Endothelial cell of umbilical vein (primary cell): ENCODE results near the gene HYAL2. TPM values are rescaled to one million over a fixed set of nuclear protein-coding genes. Genes with fewer than 3 reads are reported as not detected.

Experiments used
- BruUV-seq: library from RNA; stranded (reverse); fragments of 400-500 nt; replicated peaks from 2 replicates; lab custom pipeline; 2021; lab: Mats Ljungman, UMichigan
- CTCF ChIA-PET: fragments of 300-600, 350-600 bp; sonication (Branson Sonifier 250); formaldehyde crosslinking; loops from one replicate; lab custom pipeline; 2021; ENCODE audit warnings: antibody characterized with exemption, inconsistent platforms; lab: Charles Lee
- POLR2A ChIA-PET: fragments of 300-600, 350-600 bp; sonication (Branson Sonifier 250); formaldehyde crosslinking; loops from one replicate; lab custom pipeline; 2021; ENCODE audit warnings: antibody characterized with exemption, inconsistent platforms; lab: Charles Lee
- DNase-seq: peaks from one replicate; pipeline ENCODE4 v3.0.0-alpha.2; 2011; ENCODE audit warnings: low read depth, low spot score
- FAIRE-seq: peaks from 2 replicates; lab custom pipeline; 2011; peaks lifted over from hg19 to GRCh38; lab: Jason Lieb, UNC
- H2AFZ ChIP-seq: 2 replicates; pipeline ENCODE4 v1.6.0; 2012; ENCODE audit warnings: low read depth, low read length, control low read depth, inconsistent platforms
- H3K27ac ChIP-seq: 2 replicates; pipeline ENCODE4 v1.5.1; 2011; ENCODE audit warnings: low read depth, mild to moderate bottlenecking, control low read depth, low read length, moderate library complexity; ENCODE audit not compliant: insufficient read depth
- H3K27me3 ChIP-seq, 2 experiments: 2 replicates each; pipeline versions ENCODE4 v1.6.0 to v1.6.1; 2011; ENCODE audit warnings: low read length in 2 of 2, mixed read lengths in 1 of 2; ENCODE audit not compliant: control insufficient read depth in 2 of 2, insufficient read depth in 2 of 2
- H3K36me3 ChIP-seq, 2 experiments: 2 replicates in 1 of 2; 3 replicates in 1 of 2; pipeline ENCODE4 v1.5.1; 2011; ENCODE audit warnings: low read length in 2 of 2, mild to moderate bottlenecking in 1 of 2, moderate library complexity in 1 of 2; ENCODE audit not compliant: control insufficient read depth in 2 of 2, insufficient read depth in 2 of 2; ENCODE audit errors: extremely low read depth in 1 of 2
- H3K4me1 ChIP-seq: 3 replicates; pipeline ENCODE4 v1.5.1; 2011; ENCODE audit warnings: mild to moderate bottlenecking, low read length; ENCODE audit not compliant: control insufficient read depth, insufficient read depth; ENCODE audit errors: extremely low read depth
- H3K4me2 ChIP-seq: 2 replicates; pipeline ENCODE4 v1.6.1; 2011; ENCODE audit warnings: low read length, control low read depth, mixed read lengths; ENCODE audit not compliant: insufficient read depth
- H3K4me3 ChIP-seq, 3 experiments: fragments of 200-600 bp in 1 of 3; sonication (generic), shearing (Covaris generic) in 1 of 3; replicated peaks in 1 of 3; 2 replicates each; pipeline ENCODE4 v1.5.1; 2011 to 2016; ENCODE audit warnings: control low read depth in 3 of 3, low read length in 3 of 3, mild to moderate bottlenecking in 2 of 3, inconsistent platforms in 1 of 3, low read depth in 1 of 3, moderate library complexity in 1 of 3; ENCODE audit not compliant: insufficient read depth in 1 of 3
- H3K79me2 ChIP-seq: 2 replicates; pipeline ENCODE4 v1.6.0; 2012; ENCODE audit warnings: low read length, inconsistent platforms; ENCODE audit not compliant: control insufficient read depth, insufficient read depth
- H3K9ac ChIP-seq: replicated peaks from 2 replicates; pipeline ENCODE3; 2011; ENCODE audit warnings: low read length, control low read depth; ENCODE audit not compliant: insufficient read depth; ENCODE audit errors: extremely low read depth
- H3K9me1 ChIP-seq: replicated peaks from 3 replicates; pipeline ENCODE4 v1.6.0; 2011; ENCODE audit warnings: mild to moderate bottlenecking, low read length; ENCODE audit not compliant: control insufficient read depth, insufficient read depth; ENCODE audit errors: extremely low read depth
- H3K9me3 ChIP-seq: replicated peaks from 2 replicates; pipeline ENCODE4 v1.5.1; 2012; ENCODE audit warnings: low read length, inconsistent platforms; ENCODE audit not compliant: control insufficient read depth, insufficient read depth
- H4K20me1 ChIP-seq: replicated peaks from 2 replicates; pipeline ENCODE3; 2011; ENCODE audit warnings: mild to moderate bottlenecking, low read length; ENCODE audit not compliant: control insufficient read depth, insufficient read depth; ENCODE audit errors: extremely low read depth
- CTCF ChIP-seq, 2 donors: IDR thresholded peaks; 1 replicate in 1 of 2; 2 replicates in 1 of 2; pipeline ENCODE4 v1.5.1; 2011; ENCODE audit warnings: low read length in 2 of 2, mild to moderate bottlenecking in 2 of 2, moderate library complexity in 2 of 2, control low read depth in 1 of 2, inconsistent platforms in 1 of 2, low read depth in 1 of 2; ENCODE audit not compliant: insufficient read depth in 1 of 2; ENCODE audit errors: extremely low read depth in 1 of 2
- EZH2 ChIP-seq: IDR thresholded peaks from 2 replicates; pipeline ENCODE4 v1.6.1; 2012; ENCODE audit warnings: borderline replicate concordance, low read depth, mild to moderate bottlenecking, moderate library complexity, low read length, inconsistent platforms; ENCODE audit not compliant: severe bottlenecking
- FOS ChIP-seq: IDR thresholded peaks from 2 replicates; pipeline ENCODE4 v1.6.1; 2011; ENCODE audit warnings: mild to moderate bottlenecking, low read length, moderate library complexity, borderline replicate concordance; ENCODE audit not compliant: insufficient read depth
- GATA2 ChIP-seq: IDR thresholded peaks from 2 replicates; pipeline ENCODE4 v1.7.0; 2011; ENCODE audit warnings: low read depth, mild to moderate bottlenecking, moderate library complexity, mixed read lengths, low read length; ENCODE audit not compliant: insufficient read length, insufficient read depth
- JUN ChIP-seq: IDR thresholded peaks from 2 replicates; pipeline ENCODE4 v1.6.1; 2011; ENCODE audit warnings: borderline replicate concordance, low read depth; ENCODE audit not compliant: insufficient read length, insufficient read depth
- MAX ChIP-seq: IDR thresholded peaks from 2 replicates; pipeline ENCODE4 v1.6.1; 2011; ENCODE audit not compliant: insufficient read depth, insufficient read length
- MYC ChIP-seq: IDR thresholded peaks from one replicate; pipeline ENCODE4 v1.6.1; 2011; ENCODE audit warnings: mild to moderate bottlenecking, low read depth, low read length
- POLR2A ChIP-seq: IDR thresholded peaks from 2 replicates; pipeline ENCODE4 v1.6.1; 2012; ENCODE audit warnings: low read depth, mild to moderate bottlenecking, control low read depth, low read length
- POLR2AphosphoS5 ChIP-seq: IDR thresholded peaks from 2 replicates; pipeline ENCODE4 v1.6.1; 2012; ENCODE audit warnings: low read depth, mild to moderate bottlenecking, control low read depth, low read length, moderate library complexity; ENCODE audit not compliant: insufficient read depth
- dilution Hi-C: fragments of 300-500 bp; cut with MboI; formaldehyde crosslinking; loops from one replicate; pipeline ENCODE4 v1.15.0; 2019; ENCODE audit warnings: low sequenced_read_pairs; ENCODE audit not compliant: extremely low pct_ligation_motif_present
- intact Hi-C: fragments of 100-400 bp; cut with micrococcal nuclease; formaldehyde crosslinking; loops from one replicate; pipeline ENCODE4 v1.10.0; 2022
- polyA plus RNA-seq, 4 experiments: library from polyadenylated mRNA; depleted of rRNA in 3 of 4; stranded (reverse) in 3 of 4; unstranded in 1 of 4; fragments of >200 nt; gene quantifications; 2 replicates each; pipeline versions ENCODE4 v1.2.1 to v1.2.3, GENCODE V29; 2011 to 2012; ENCODE audit warnings: missing spikeins in 1 of 4
- total RNA-seq: library from RNA; stranded (reverse); gene quantifications from 2 replicates; pipeline ENCODE4 v1.2.3, GENCODE V29; 2021

The HYAL2 gene
- total and polyA plus RNA-seq, 2 donors (not counting 3 experiments of a cell fraction or from before 2014, with no cell fraction given): 266 to 970 TPM

GRCh38 chr3:50270422-50271224, 51.9 kb downstream of the HYAL2 start:
- DNase-seq (no peak), FAIRE-seq (no peak)
- H4K20me1 ChIP-seq: no peaks in the 10 kb centered on the region
- no peaks in the 10 kb centered on the region for H3K79me2 ChIP-seq
- H3K36me3 ChIP-seq: no peaks in the 10 kb centered on the region
- no peak overlapping the region for H3K4me3 ChIP-seq
- no peak overlapping the region for H2AFZ ChIP-seq
- ChIA-PET CTCF (interaction anchor here (0.6 to 4.7 kb wide), 8 partner anchors 24 to 76 kb away, joined by 3 to 53 read pairs (median 6); no protein-coding TSS in a partner anchor), POLR2A (interaction anchor here (0.6 to 1.6 kb wide), 2 partner anchors 24 to 71 kb away, joined by 3 read pairs; no protein-coding TSS in a partner anchor)
- intact Hi-C loops (loop anchor here (2.0 kb wide), 1 partner anchor 16 kb away; no protein-coding TSS in a partner anchor), dilution Hi-C loops (no loop called here)
- H3K27me3 ChIP-seq: peaks cover 12 to 14% of the 10 kb centered on the region in 2 experiments
- no peak overlapping the region for H3K4me2 ChIP-seq
- no peaks in the 10 kb centered on the region for H3K9me3 ChIP-seq
- H3K4me1 ChIP-seq: peaks cover 2% of the 10 kb centered on the region
- H3K9ac ChIP-seq: no peak overlapping the region
- no peak for TF ChIP-seq MYC
- no peak for TF ChIP-seq JUN
- TF ChIP-seq EZH2: no peak
- TF ChIP-seq MAX: no peak
- TF ChIP-seq CTCF (IDR thresholded peaks at IDR 0.05; ENCODE audit: extremely low read depth in 1 of 2, insufficient read depth in 1 of 2, low read depth in 1 of 2, low read length in 2 of 2): no peak
- TF ChIP-seq GATA2: no peak
- no peak for TF ChIP-seq FOS
- no peak for TF ChIP-seq POLR2A
- no peak for TF ChIP-seq POLR2AphosphoS5
- H3K9me1 ChIP-seq: no peaks in the 10 kb centered on the region
- BruUV-seq: no TSS peak
- no peak overlapping the region for H3K27ac ChIP-seq
